ENCODE data around the gene MRPS25.

MRPS25 gene

GRCh38 chr3:15064835-15065549, at the start of gene MRPS25:
TSS of gene MRPS25 (minus strand) at chr3:15065315. CDS start at chr3:15065194, 121 bp downstream.
- DNase-seq: peak; percentile 59 to 85 (median 71)

DNA sequence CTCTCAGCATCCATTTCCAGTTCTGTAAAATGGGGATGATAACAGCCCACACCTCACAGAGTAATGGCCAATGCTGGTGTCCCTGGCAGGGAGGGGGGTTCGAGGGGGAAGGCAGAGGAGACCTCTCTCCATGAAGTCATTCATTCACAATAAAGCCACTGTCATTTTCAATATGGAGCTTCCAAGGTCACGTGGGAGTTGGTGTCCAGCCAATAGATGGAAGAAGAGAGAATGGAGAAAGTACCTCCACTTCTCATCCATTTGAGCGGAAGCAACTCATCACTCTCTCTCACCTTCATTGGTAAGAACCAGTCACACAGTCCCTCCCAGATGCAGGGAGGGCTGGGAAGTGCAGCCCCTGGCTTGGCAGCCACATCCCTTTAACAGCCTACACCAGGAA, 48.8 kb upstream of the MRPS25 start:
- DNase-seq: no peak

GRCh38 chr3:15113471-15113870, 48.4 kb upstream of the MRPS25 start:
- no peak for DNase-seq

GRCh38 chr3:15112011-15112410, 46.9 kb upstream of the MRPS25 start:
- DNase-seq: no peak

DNA sequence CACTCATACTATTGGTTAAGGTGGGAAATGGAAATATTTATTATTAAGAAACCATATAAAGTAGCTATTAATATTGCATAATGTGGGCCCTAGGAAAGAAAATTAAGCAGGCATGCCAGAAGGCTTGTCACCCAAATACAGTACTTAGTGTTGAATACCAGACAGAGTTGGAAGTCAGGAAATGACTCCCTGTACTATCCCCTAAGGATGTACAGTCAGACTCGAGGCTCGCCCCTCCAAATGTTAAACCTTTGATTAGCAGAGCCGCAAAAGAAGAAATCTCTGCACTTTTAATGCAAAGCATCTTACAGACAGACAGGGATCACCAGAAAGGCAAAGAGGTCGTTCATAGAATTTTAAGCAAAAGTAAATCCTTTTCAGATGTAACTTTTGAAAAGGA, 45.1 kb upstream of the MRPS25 start:
- DNase-seq: no peak

DNA sequence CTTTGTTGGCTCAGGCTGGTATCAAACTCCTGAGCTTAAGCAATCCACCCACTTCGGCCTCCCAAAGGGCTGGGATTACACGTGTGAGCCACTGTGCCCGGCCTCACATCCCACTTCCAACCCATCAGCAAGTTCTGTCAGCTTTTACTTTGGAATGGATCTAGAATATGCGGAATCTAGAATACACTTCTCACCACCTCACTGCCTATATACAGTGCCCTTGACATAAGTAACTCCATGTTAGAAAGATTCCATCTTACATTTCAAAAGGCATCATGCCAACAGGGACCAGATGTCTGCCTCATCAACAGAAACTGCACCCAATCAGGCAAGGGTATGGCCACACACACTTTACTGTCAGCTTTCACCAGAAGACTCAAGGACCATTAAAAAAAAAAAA, 43.8 kb upstream of the MRPS25 start:
- no peak for DNase-seq

DNA sequence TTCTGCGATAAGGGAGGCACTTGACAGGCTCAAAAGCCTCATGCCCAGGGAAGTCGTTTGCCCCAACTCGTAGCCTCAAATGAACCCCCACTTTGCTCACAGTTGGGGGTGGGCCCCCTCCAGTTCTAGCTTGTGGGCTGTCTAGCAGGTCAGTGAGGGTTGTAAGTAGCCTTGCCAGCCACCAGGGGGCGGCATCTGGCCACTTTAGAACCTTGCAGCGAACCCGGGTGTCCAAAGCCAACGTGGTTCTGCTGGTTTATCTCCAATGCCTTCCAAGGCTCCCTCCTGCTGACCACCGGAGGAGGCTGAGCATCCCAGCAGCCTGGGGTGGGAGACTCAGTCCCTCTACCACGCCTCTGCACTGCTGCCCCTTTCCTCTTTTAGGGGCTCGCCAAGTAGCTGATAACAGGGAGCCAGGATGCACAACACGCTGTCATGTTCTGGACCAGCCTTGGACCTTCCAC, 43.0 kb upstream of the MRPS25 start:
- peak; percentile 34 to 68 (median 44) for DNase-seq

GRCh38 chr3:15107075-15107947, 42.2 kb upstream of the MRPS25 start:
- no peak for DNase-seq

GRCh38 chr3:15102836-15103235, 37.7 kb upstream of the MRPS25 start:
- no peak for DNase-seq

DNA sequence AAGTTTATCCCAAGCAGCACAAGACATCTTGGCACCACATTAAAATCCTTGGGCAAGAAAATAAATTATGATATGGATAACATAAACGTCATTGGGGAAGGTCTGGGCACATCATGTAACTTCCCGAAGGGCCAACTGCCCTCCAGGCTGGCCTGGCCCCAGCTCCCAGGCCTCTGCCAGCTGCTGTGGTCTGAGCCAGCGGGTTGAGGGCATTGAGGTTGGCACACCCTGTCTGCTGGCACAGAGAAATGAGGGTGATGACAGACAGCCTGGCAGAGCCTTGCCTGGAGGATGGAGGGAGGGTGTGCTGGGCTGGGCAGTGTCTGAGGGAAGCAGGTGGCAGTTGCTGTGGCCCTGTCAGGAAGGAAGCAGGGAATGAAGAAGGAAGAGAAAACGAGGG, 37.1 kb upstream of the MRPS25 start:
- no peak for DNase-seq

DNA sequence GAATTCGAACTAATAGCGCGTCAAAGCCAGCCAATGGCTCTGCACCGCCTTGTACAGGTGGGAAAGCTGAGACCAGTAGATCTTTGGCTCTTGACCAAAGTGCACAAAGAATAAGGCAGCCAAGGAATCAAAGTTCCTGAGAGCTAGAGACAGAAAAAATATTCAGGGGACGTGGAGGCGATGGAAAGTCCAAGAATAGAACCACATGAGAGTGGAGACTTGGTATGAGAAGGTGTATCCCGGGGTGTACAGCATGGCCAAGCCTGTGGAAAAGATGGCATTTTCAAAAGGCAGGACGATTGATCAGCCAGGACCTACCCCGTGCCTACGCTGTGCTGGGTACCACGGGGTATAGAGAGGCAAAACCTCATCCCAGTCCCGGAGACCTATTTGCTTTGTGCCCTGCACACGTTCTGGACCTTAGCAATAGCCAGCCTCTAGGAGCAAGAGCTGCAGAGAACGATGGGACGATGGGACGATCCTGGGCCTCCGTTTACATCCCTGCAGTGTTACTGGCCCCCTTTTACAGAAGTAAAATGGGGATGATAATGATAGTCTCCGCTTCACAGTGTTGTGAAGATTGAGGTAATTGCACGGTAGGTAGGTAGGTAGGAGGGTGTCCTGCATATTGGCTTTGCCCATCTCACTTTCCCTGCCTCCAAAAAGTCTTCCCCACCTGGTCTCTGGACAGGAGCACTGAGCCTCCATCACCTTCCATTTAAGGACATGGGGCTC, 34.4 kb upstream of the MRPS25 start:
- DNase-seq: peak in 1 of 4 experiments; percentile 10

- DNase-seq: peak; percentile 89 to 92 (median 90)
Observed at GRCh38 chr3:15098503-15099363, 33.6 kb upstream of the MRPS25 start, which contains the start of gene RBSN. TSS of gene RBSN (minus strand) at chr3:15099148. CDS start at chr3:15096120, 3,028 bp downstream.

DNA sequence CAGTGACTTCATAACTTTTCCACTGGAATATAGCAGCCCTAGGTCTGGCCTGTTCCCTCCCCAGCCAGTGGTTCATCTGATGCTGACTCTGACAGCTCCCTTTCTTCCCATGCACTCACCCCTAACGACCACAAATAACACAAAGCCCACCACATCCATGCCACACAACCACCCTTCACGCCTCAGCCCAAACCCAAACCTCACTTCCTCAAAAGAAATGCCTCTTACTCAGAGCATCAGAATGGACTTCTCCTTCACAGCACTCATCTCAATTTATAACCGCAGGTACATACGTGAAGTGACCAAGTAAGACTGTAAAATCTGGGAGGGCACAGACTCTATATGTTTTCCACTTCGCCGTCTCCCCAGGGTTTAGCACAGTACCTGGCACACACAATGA, 32.8 kb upstream of the MRPS25 start:
- no peak for DNase-seq

GRCh38 chr3:15096046-15096445, 30.9 kb upstream of the MRPS25 start:
- no peak for DNase-seq

DNA sequence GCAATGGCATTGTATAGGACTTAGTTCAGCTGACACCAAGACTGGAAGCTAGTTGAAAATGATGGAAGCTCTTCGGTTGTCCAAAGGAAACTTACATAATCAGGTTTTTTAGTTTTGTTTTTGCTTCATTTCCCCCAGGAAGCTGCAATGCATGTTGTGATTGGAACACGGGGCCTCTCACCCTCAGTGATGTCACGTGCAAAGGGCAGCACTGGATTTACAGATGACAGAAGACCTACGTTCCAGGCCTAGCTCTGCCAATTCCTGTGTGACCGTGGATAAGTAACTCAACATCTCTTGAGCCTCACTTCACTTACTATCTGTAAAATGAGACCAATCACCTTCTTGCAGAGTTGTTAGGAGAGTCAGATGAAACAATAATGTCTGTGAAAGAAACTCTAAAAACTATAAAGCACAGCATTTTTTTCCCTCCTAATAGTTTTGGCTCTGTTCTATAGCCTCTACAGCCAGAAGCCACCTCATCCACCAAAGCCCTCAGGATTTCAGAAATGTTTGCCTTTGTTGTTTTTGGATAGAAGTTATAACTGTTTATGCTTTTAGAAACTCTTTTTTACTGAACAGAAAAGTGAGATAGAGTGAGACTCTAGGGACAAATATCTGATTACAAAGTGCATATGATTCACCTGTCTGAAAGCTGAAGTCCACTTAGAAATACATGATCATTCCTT, 29.2 kb upstream of the MRPS25 start:
- no peak for DNase-seq

GRCh38 chr3:15092686-15093085, 27.6 kb upstream of the MRPS25 start:
- no peak for DNase-seq

GRCh38 chr3:15091575-15091974, 26.5 kb upstream of the MRPS25 start:
- DNase-seq: no peak

- no peak for DNase-seq
Observed at GRCh38 chr3:15089201-15089600, 24.1 kb upstream of the MRPS25 start.

DNA sequence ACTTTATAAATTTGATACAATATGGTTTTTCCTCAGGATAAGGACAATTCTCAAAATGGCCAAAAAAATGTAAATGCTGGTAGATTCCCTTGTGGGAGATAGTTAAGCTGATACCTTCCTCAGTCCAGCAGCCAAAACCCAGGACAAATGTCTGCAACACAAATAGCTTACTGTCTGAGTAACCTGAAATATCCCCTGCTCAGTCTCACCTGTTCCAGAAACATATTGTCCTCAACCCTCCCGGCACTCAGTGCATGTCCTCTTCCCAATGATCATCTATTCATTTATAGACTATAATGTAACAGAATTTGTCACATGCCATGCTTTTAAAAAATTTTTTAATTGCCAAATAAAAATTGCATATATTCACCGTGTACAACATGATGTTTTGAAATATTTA, 21.6 kb upstream of the MRPS25 start:
- no peak for DNase-seq

DNA sequence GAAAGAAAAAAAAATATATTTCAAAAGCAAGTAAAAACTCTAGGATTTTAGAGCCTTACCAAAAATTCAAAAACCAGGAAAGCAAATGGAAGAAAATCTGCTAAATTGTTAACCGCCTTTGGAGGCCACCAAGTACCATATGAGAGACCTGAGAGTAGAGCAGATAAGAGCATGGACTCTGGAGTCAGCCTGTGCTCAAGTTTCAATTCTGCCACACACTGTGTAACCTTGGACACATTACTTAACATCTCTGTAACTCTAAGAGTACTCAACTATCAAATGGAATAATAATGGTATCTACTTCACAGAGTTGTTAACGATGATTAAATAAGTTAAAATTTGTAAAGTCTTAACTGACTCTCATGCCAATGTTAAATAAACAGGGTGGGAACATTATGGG, 21.1 kb upstream of the MRPS25 start:
- DNase-seq: no peak

- no peak for DNase-seq
Observed at GRCh38 chr3:15083252-15083651, 18.1 kb upstream of the MRPS25 start.

All from activated naive CD4-positive, alpha-beta T cell (primary cell).